Hematopoietic multipotent progenitor cell (in vitro differentiated cells): Measurements from ENCODE around the gene NFAT5. TPM values are rescaled to one million over a fixed set of nuclear protein-coding genes. Genes with fewer than 3 reads are reported as not detected.
"Not testable (repeated sequence)": the region's sequence is repeated elsewhere in the genome, so short reads cannot be mapped to it uniquely, and the experiment has no call there.

Experiments used
- DNase-seq, 3 donors: peaks; one replicate each; pipeline ENCODE4 v3.0.0-alpha.2; 2011 to 2015; ENCODE audit warnings: low read depth in 2 of 3, low spot score in 2 of 3
- small RNA-seq: library from RNA; depleted of rRNA; stranded (forward); fragments of <200 nt; gene quantifications from one replicate; pipeline ENCODE3, GENCODE V24; 2012
- total RNA-seq: library from RNA; depleted of rRNA; stranded (reverse); fragments of >200 nt; gene quantifications from one replicate; pipeline ENCODE4 v1.2.3, GENCODE V29; 2012

The NFAT5 gene
- total RNA-seq, 1 donor = 21.3 TPM

- DNase-seq = no peak
Measured at GRCh38 chr16:69727916-69728270, 162.1 kb downstream of the NFAT5 start.

DNA sequence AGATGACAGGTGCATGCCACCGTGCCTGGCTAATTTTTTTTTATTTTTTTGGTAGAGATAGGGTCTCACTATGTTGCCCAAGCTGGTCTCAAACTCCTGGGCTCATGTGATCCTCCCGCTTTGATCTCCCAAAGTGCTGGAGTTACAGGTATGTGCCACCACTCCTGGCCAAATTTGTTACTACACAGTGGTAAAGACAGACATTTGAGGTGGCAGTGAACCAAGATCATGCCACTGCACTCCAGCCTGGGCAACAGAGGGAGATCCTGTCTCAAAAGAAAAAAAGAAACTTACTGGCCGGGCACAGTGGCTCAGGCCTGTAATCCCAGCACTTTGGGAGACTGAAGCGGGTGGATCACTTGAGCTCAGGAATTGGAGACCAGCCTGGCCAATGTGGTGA, 163.3 kb downstream of the NFAT5 start:
- DNase-seq = not testable (repeated sequence)

GRCh38 chr16:69731280-69731679, 165.5 kb downstream of the NFAT5 start:
- not testable (repeated sequence) for DNase-seq

- no peak for DNase-seq
Measured at GRCh38 chr16:69732101-69732500, 166.3 kb downstream of the NFAT5 start.

GRCh38 chr16:69741519-69741918, 175.8 kb downstream of the NFAT5 start:
- no peak for DNase-seq

DNA sequence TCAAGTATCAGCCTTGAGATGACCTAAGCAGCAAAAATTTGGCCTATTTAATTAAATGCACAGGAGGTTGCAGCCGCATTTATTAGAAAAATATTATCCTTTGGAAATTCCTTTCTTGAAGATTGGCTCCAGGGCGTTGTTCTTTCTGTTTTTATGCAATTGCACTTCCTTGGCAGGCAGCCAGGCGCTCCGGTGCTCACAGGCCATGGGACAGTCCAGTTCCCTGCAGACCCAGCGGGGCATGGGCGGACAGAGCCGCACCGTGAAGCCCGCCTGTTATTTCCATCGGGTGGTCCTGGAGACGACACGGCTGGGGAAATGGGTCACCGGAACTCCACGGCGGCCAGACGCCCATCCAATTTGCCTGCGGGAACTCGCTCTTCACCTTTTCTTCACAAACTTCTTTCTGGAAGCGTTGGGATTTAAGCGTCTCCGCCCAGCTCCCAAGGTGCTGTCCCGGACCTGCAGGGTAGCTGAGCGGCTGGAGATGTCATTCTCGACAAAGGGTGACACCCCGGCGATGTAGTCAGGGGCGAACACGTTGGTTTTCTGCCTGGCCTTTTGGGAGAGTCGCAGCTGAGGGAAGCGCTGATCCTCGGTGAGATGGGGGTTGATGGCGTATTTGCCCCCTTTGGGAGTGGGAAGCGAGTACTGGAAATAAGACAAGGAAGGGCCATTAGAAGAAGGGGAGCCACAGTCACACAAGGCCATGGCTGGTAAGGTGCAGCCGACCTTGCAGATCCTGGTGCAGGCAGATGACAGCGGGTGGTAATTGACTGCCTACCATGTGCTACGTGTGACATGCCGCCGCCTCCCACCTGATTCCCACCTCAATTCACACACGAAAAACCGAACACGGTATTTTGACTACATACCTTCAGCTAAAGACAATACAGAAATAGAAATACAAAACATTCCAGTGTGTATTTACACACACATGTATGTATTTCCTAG, 176.5 kb downstream of the NFAT5 start:
- no peak for DNase-seq

DNA sequence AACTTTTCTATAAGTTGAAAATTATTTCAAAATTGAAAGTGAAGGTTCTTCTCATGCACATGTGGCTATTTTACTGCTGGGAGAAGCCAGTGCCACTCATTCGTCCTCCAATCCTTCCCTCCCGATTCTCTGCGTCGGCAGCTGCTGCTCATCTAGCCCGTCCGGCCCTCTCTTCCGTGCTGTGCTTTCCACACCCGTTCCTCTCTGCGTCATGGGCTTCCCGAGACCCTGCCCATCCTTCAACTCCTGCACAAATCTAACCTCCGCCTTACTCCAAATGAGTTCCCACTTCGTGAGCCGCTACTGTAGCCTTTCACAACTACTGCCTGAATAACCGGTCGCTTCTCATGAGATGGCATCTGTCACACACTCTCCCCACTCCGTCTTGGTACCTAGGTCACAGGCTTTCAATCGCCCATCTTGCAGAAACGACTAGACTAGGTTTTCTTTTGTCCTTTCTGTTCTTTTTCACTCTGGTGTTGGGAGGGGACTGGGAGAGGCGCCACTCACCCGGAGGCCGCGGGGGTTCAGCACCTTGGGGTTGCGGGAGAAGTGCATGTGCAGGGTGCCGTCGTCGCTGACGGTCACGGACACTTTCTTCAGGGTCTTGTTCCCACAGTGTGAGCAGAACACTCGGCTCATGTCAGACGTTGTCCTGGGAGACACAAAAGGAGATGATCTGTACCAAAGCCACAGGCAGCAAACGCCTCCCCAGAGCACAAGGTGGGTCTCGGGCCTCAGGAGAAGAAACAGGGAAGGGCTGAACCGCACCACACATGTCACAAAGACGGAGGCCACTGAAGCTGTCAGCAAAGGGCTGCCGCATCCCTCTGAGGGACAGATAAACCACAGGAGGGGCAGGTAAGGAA, 178.8 kb downstream of the NFAT5 start:
- DNase-seq = no peak

DNA sequence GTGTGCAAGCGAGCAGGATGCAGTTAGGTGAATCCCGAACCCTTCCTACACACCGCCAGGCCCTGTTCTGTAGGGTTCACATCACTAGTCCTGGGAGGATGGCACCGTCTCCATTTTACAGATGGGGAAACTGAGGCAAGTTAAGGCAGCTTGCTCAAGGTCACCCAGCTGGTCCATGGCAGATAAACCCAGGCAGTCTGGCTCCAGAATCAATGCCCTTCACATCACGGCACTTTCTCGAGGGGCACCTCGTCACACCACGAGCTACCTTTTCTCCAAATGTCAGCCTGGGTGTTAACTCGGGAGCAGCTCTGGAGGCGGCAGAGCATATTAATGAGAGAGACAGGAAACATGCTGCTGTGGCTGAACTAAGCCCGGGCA, 179.5 kb downstream of the NFAT5 start:
- no peak for DNase-seq

DNA sequence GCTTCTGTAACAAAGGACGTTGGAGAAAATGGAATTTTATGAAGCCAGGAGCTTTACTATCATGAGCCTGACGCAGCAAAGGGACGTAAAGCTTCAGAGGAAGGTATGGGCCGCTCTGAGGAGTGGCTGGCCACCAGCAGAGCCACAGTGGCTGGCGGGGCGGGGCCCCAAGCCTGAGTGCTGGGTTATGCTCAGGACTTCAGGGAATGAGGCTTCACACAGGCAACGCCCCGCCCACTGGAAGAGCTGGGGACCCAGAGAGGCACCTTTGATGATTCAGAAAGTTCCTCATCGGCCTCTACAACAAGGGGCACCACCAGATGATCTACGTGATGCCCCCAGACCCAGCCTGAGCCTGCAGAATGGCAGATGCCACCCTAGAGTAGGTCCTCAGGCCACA, 180.2 kb downstream of the NFAT5 start:
- no peak for DNase-seq

DNA sequence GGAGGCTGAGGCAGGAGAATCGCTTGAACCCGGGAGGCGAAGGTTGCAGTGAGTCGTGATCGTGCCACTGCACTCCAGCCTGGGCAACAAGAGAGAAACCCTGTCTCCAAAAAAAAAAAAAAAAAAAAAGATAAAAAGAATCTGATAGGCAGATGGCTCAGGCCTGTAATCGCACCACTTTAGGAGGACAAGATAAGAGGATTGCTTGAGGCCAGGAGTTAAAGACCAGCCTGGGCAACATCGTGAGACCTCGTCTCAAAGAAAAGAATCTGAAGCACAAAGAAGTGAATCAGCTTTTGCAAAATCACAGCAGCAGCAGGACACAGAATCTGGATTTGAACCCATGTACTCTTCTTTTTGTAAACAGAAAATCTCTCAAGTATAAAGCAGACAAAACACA, 181.3 kb downstream of the NFAT5 start:
- DNase-seq = no peak

DNA sequence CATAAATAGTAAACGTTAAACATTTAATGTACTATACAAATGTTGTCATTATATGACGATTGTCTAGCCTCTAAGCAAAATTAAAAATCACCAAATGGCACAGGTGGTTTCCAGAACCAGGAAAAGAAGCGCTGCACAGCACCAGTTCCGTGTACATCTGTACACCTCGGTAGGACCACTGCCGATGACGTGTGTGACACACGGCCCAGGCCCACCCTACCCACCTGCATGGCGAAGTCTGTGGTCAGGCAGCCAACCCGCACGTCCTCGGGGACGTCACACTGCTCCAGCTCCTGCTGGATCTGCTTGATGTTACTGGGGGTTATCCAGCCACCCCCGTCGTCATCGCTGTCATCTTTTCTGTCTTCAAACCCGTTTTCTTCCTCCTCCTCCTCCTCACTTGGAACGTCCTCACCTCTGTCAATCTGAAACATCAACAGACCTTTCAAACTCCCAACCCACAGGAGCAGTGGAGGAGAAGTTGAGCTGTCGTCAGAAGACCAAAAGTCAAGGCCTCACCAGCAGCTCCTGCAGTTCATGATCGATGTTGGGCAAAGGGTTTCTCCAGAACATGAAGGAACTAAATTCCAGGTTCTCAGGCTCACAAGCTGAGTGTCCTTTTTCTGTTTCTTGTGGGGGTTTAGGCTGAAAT, 183.1 kb downstream of the NFAT5 start:
- DNase-seq = no peak

DNA sequence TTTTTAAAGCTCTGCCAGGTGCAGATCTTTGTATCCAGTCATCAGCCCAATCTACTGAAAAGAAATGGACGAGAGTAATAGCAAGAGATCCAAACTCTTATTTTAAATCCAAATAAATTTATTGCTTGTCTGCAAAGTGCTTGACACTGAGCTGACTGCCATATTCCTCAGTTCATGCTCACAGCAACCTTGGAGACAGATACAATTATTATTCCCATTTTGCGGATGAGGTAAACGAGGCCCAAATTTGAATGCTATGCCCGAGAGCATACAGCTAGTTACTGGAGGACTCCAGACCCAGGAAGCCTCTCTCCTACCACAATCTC, 188.3 kb downstream of the NFAT5 start:
- no peak for DNase-seq

Small RNA genes lying within 50 kb of the gene (small RNA-seq; reads per million reads assigned to genes)
- not detected for gene MIR1538

Other genes with a start within 250 kb of the NFAT5 start
- gene PDF, start 235.4 kb upstream of the NFAT5 start, total RNA-seq = 14.8 TPM
- gene COG8, start 226.4 kb upstream of the NFAT5 start, total RNA-seq = 57.9 TPM
- 10.8 TPM for gene NIP7, start 226.2 kb upstream of the NFAT5 start, total RNA-seq
- under 0.01 TPM for gene TMED6, start 214.2 kb upstream of the NFAT5 start, total RNA-seq
- 19.9 TPM for gene TERF2, start 180.0 kb upstream of the NFAT5 start, total RNA-seq
- gene CYB5B, start 141.3 kb upstream of the NFAT5 start, total RNA-seq = 64.1 TPM
- 7.5 TPM for gene NQO1, start 160.6 kb downstream of the NFAT5 start, total RNA-seq
- 83.7 TPM for gene NOB1, start 189.0 kb downstream of the NFAT5 start, total RNA-seq
- 42.0 TPM for gene WWP2, start 196.4 kb downstream of the NFAT5 start, total RNA-seq